Trophoblast cell (in vitro differentiated cells and primary cell): ENCODE data around the gene ENPP4.

Experiments
- DNase-seq, 2 donors: peaks; one replicate each; pipeline ENCODE4 v3.0.0-alpha.2; 2016
- H2AFZ ChIP-seq: 2 replicates; pipeline ENCODE4 v1.6.1; 2013; ENCODE audit warnings: low read length, moderate library complexity, mild to moderate bottlenecking; ENCODE audit not compliant: insufficient read depth, poor library complexity
- H2AK5ac ChIP-seq: 2 replicates; pipeline ENCODE4 v1.6.1; 2013; ENCODE audit warnings: mild to moderate bottlenecking, low read length
- H2BK120ac ChIP-seq: 2 replicates; pipeline ENCODE4 v1.6.1; 2013; ENCODE audit warnings: low read length, mild to moderate bottlenecking, moderate library complexity; ENCODE audit not compliant: insufficient read depth, poor library complexity
- H2BK12ac ChIP-seq: 2 replicates; pipeline ENCODE4 v1.6.1; 2013; ENCODE audit warnings: mild to moderate bottlenecking, low read length, moderate library complexity
- H2BK5ac ChIP-seq: 2 replicates; pipeline ENCODE4 v1.6.1; 2013; ENCODE audit warnings: low read length, low read depth, moderate library complexity, mild to moderate bottlenecking; ENCODE audit not compliant: poor library complexity
- H3K14ac ChIP-seq: 2 replicates; pipeline ENCODE4 v1.6.1; 2013; ENCODE audit warnings: mild to moderate bottlenecking, low read length
- H3K18ac ChIP-seq: 2 replicates; pipeline ENCODE4 v1.6.1; 2013; ENCODE audit warnings: mild to moderate bottlenecking, low read length
- H3K23ac ChIP-seq: 2 replicates; pipeline ENCODE4 v1.6.1; 2013; ENCODE audit warnings: low read length
- H3K27ac ChIP-seq: 2 replicates; pipeline ENCODE4 v1.5.1; 2013; ENCODE audit warnings: low read depth, mild to moderate bottlenecking, inconsistent platforms, low read length, moderate library complexity
- H3K27me3 ChIP-seq: 2 replicates; pipeline ENCODE4 v1.6.1; 2013; ENCODE audit warnings: inconsistent platforms, mild to moderate bottlenecking, low read length, moderate library complexity; ENCODE audit not compliant: insufficient read depth
- H3K36me3 ChIP-seq, 2 experiments: 1 replicate in 1 of 2; 2 replicates in 1 of 2; pipeline ENCODE4 v1.6.1; 2013; ENCODE audit warnings: low read length in 2 of 2, mild to moderate bottlenecking in 2 of 2, moderate library complexity in 1 of 2; ENCODE audit not compliant: insufficient read depth in 2 of 2, control insufficient read depth in 1 of 2
- H3K4ac ChIP-seq: 2 replicates; pipeline ENCODE4 v1.6.1; 2013; ENCODE audit warnings: low read depth, mild to moderate bottlenecking, low read length, moderate library complexity
- H3K4me1 ChIP-seq, 2 experiments: 1 replicate in 1 of 2; 2 replicates in 1 of 2; pipeline ENCODE4 v1.6.1; 2013; ENCODE audit warnings: low read length in 2 of 2, mild to moderate bottlenecking in 2 of 2, moderate library complexity in 1 of 2; ENCODE audit not compliant: insufficient read depth in 2 of 2, control insufficient read depth in 1 of 2
- H3K4me2 ChIP-seq: 2 replicates; pipeline ENCODE4 v1.6.1; 2013; ENCODE audit warnings: inconsistent platforms, mild to moderate bottlenecking, low read length, moderate library complexity
- H3K4me3 ChIP-seq: 2 replicates; pipeline ENCODE4 v1.5.1; 2013; ENCODE audit warnings: mild to moderate bottlenecking, low read depth, low read length, inconsistent platforms
- H3K79me1 ChIP-seq: one replicate; pipeline ENCODE4 v1.6.1; 2013; ENCODE audit warnings: low read length
- H3K79me2 ChIP-seq: 2 replicates; pipeline ENCODE4 v1.6.1; 2013; ENCODE audit warnings: low read length, mild to moderate bottlenecking; ENCODE audit not compliant: control insufficient read depth, insufficient read depth, poor library complexity
- H3K9ac ChIP-seq: 2 replicates; pipeline ENCODE4 v1.6.1; 2013; ENCODE audit warnings: mild to moderate bottlenecking, low read length
- H3K9me3 ChIP-seq: 2 replicates; pipeline ENCODE4 v1.6.1; 2013; ENCODE audit warnings: low read depth, mild to moderate bottlenecking, control low read depth, inconsistent platforms, low read length; ENCODE audit not compliant: insufficient read depth
- H4K12ac ChIP-seq: 2 replicates; pipeline ENCODE4 v1.6.1; 2013; ENCODE audit warnings: low read depth, mild to moderate bottlenecking, low read length, moderate library complexity
- H4K8ac ChIP-seq: 2 replicates; pipeline ENCODE4 v1.6.1; 2013; ENCODE audit warnings: low read depth, mild to moderate bottlenecking, low read length, moderate library complexity
- H4K91ac ChIP-seq: one replicate; pipeline ENCODE4 v1.6.1; 2013; ENCODE audit warnings: low read depth, mild to moderate bottlenecking, low read length, moderate library complexity
- WGBS: extraction: QIAGEN DNeasy Blood & Tissue Kit; methylation state at CpG from one replicate; pipeline ENCODE4 v1.1.7; 2013; ENCODE audit warnings: missing lambda C conversion rate; ENCODE audit not compliant: insufficient read length, insufficient coverage; ENCODE audit errors: extremely low coverage; 5-methylcytosine and 5-hydroxymethylcytosine counted together

ENPP4 gene

GRCh38 chr6:46190889-46191288 lies 61.1 kb downstream of the ENPP4 start:
- Histone ChIP-seq H3K4ac (no peak overlapping the region), H2BK12ac (no peak overlapping the region), H4K12ac (no peak overlapping the region), H2AFZ (no peak overlapping the region), H3K36me3 (no peaks in the 10 kb centered on the region), H2AK5ac (no peak overlapping the region), H3K27ac (no peak overlapping the region), H3K18ac (no peak overlapping the region), H3K4me2 (no peak overlapping the region), H3K9ac (no peak overlapping the region), H3K79me1 (no peaks in the 10 kb centered on the region), H3K79me2 (no peaks in the 10 kb centered on the region), H3K23ac (no peak overlapping the region), H3K9me3 (no peaks in the 10 kb centered on the region), H2BK5ac (no peak overlapping the region), H3K27me3 (no peaks in the 10 kb centered on the region), H3K4me1 (peaks cover 0 to 3% of the 10 kb centered on the region in 2 experiments), H3K4me3 (no peak overlapping the region), H4K8ac (no peak overlapping the region), H3K14ac (no peak overlapping the region), H4K91ac (no peak overlapping the region), H2BK120ac (no peak overlapping the region)
- no CpG with 5 or more reads among the region's 4 CpGs for WGBS
- DNase-seq, result no peak

- no peaks in the 10 kb centered on the region for H3K36me3 ChIP-seq
- no peak overlapping the region for H3K14ac ChIP-seq
- DNase-seq, result no peak
- H3K4ac ChIP-seq, result no peak overlapping the region
- no peak overlapping the region for H3K9ac ChIP-seq
- H2BK5ac ChIP-seq, result no peak overlapping the region
- H3K4me1 ChIP-seq, result peaks cover 0 to 3% of the 10 kb centered on the region in 2 experiments
- H3K23ac ChIP-seq, result no peak overlapping the region
- H3K4me2 ChIP-seq, result no peak overlapping the region
- no peaks in the 10 kb centered on the region for H3K9me3 ChIP-seq
- H3K4me3 ChIP-seq, result no peak overlapping the region
- H4K8ac ChIP-seq, result no peak overlapping the region
- no peak overlapping the region for H2BK120ac ChIP-seq
- H2AFZ ChIP-seq, result no peak overlapping the region
- H3K79me2 ChIP-seq, result no peaks in the 10 kb centered on the region
- H4K12ac ChIP-seq, result no peak overlapping the region
- H4K91ac ChIP-seq, result no peak overlapping the region
- WGBS, result no CpG with 5 or more reads among the region's 1 CpG
- no peak overlapping the region for H3K18ac ChIP-seq
- no peaks in the 10 kb centered on the region for H3K79me1 ChIP-seq
- H3K27ac ChIP-seq, result no peak overlapping the region
- no peaks in the 10 kb centered on the region for H3K27me3 ChIP-seq
- no peak overlapping the region for H2AK5ac ChIP-seq
- no peak overlapping the region for H2BK12ac ChIP-seq
These were observed 62.2 kb downstream of the ENPP4 start for GRCh38 chr6:46191961-46192360.
